ENCODE measurements around the gene SPON2. TPM values are rescaled to one million over a fixed set of nuclear protein-coding genes. Genes with fewer than 3 reads are reported as not detected.

SPON2 gene
- total RNA-seq, 1 experiment from 2014 or later, result 2.3 TPM

- Histone ChIP-seq H2BK15ac (ENCODE audit: low read depth, low read length) (no peak overlapping the region), H4K20me1 (ENCODE audit: control insufficient read depth, insufficient read depth, insufficient read length) (no peaks in the 10 kb centered on the region), H2BK5ac (ENCODE audit: insufficient read length, low read length) (no peak overlapping the region), H3K79me1 (ENCODE audit: insufficient read depth, low read depth, low read length, poor library complexity, severe bottlenecking) (no peaks in the 10 kb centered on the region), H3K27me3 (ENCODE audit: insufficient read depth, low read length) (peaks cover 22% of the 10 kb centered on the region; the same call in 1 of the 2 replicates), H4K91ac (ENCODE audit: insufficient read length, low read depth, low read length) (no peak overlapping the region), H3K27ac (ENCODE audit: insufficient read length, low read depth, low read length) (no peak overlapping the region), H2BK12ac (ENCODE audit: insufficient read length, low read depth, low read length) (no peak overlapping the region), H3K56ac (ENCODE audit: insufficient read length, low read depth, low read length) (no peak overlapping the region), H2BK20ac (ENCODE audit: low read depth, low read length, poor library complexity, severe bottlenecking) (no peak overlapping the region), H3K4ac (ENCODE audit: low read depth, low read length) (no peak overlapping the region), H3K79me2 (ENCODE audit: insufficient read depth, low read length) (no peaks in the 10 kb centered on the region), H3K4me2 (ENCODE audit: insufficient read depth, insufficient read length, low read length) (no peak overlapping the region), H2BK120ac (ENCODE audit: low read depth, low read length, poor library complexity, severe bottlenecking) (no peak overlapping the region), H3K9me3 (ENCODE audit: control insufficient read depth, low read depth, low read length) (peaks cover 4% of the 10 kb centered on the region), H4K8ac (replicated peaks; ENCODE audit: insufficient read length, low read depth, low read length) (no peak overlapping the region), H3T11ph (ENCODE audit: low read length) (no peak overlapping the region), H4K5ac (ENCODE audit: insufficient read length, low read depth, low read length) (no peak overlapping the region), H3K14ac (ENCODE audit: insufficient read depth, low read length) (no peak overlapping the region), H3K9ac (ENCODE audit: extremely low read depth, insufficient read length, low read length) (no peak overlapping the region), H3K4me1 (ENCODE audit: insufficient read depth, low read length) (no peaks in the 10 kb centered on the region), H3K23ac (ENCODE audit: insufficient read length, low read depth, low read length) (no peak overlapping the region), H2AFZ (ENCODE audit: low read length) (no peak overlapping the region), H2AK5ac (ENCODE audit: insufficient read length, low read length) (no peak overlapping the region), H3K23me2 (ENCODE audit: insufficient read length, low read depth, low read length, poor library complexity, severe bottlenecking) (peaks cover 11% of the 10 kb centered on the region), H3K18ac (ENCODE audit: insufficient read length, low read depth, low read length) (no peak overlapping the region)
- no peak for TF ChIP-seq CTCF (conservative IDR thresholded peaks at IDR 0.05)
- no peak for DNase-seq
- Mint-ChIP-seq H3K4me1 (peaks cover 0 to 5% of the 10 kb centered on the region in 2 experiments; a peak in 1 of 4 replicates), H3K36me3 (ENCODE audit: insufficient read depth in 1 of 3, low read depth in 3 of 3) (peaks cover 2 to 4% (median 3%) of the 10 kb centered on the region in 3 experiments; a peak in 3 of 7 replicates), H3K27ac (no peak overlapping the region), H3K4me3 (no peak overlapping the region), H3K9me3 (peaks cover 10 to 11% of the 10 kb centered on the region in 2 experiments), H3K27me3 (ENCODE audit: low read depth) (peaks cover 78% of the 10 kb centered on the region)
- no CpG with 5 or more reads among the region's 7 CpGs for WGBS (ENCODE audit: extremely low coverage, insufficient read length, low lambda C conversion rate)
Observed at GRCh38 chr4:1175635-1176229, 3.3 kb upstream of the SPON2 start.

All from H9 (cell line).